SH-SY5Y (cell line): ENCODE measurements around the gene IL4R.

ENCODE experiments used
- GATA2 ChIP-seq: IDR thresholded peaks from 2 replicates; pipeline ENCODE4 v1.6.1; 2011; ENCODE audit warnings: mild to moderate bottlenecking, low read depth, low read length
- GATA3 ChIP-seq: IDR thresholded peaks from 2 replicates; pipeline ENCODE4 v1.6.1; 2011; ENCODE audit warnings: low read depth, mild to moderate bottlenecking, low read length, moderate library complexity

DNA sequence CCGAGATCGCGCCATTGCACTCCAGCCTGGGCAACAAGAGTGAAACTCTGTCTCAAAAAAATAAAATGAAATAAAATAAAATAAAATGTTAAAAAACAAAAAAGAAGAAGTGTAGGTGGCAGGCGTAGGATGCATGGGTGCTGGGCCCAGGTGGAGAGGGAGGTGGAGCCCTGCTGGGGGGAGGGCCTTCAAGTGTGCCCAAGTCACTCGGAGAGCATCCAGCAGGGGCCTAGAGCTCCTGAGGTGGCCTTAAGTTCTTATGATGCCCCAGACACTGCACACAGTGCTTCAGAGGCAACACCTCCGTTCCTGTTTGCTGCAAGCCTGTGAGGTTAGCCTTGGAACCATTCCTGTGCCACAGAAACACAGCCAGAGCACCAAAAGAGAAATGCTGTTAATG, 23.2 kb downstream of the IL4R start:
- no peak for TF ChIP-seq GATA3
- no peak for TF ChIP-seq GATA2
